Activated CD4-positive, CD25-positive, alpha-beta regulatory T cell (primary cell): ENCODE data around the gene NXPH3.
"Not testable (repeated sequence)": the region's sequence is repeated elsewhere in the genome, so short reads cannot be mapped to it uniquely, and the experiment has no call there.

ENCODE experiments used
- DNase-seq, 4 experiments: peaks; one replicate each; lab custom pipeline; 2025; lab: John Stamatoyannopoulos, UW

The NXPH3 gene

GRCh38 chr17:49575679-49576087, at the start of gene NXPH3:
TSS of gene NXPH3 (plus strand) at chr17:49575871. CDS start at chr17:49576220, 349 bp downstream.
- peak in 2 of 4 experiments; percentile 26 to 39 for DNase-seq

GRCh38 chr17:49527927-49528651, 47.6 kb upstream of the NXPH3 start:
- no peak for DNase-seq

GRCh38 chr17:49528966-49529365, 46.7 kb upstream of the NXPH3 start:
- DNase-seq, result no peak

GRCh38 chr17:49530118-49530517, 45.6 kb upstream of the NXPH3 start:
- DNase-seq, result no peak

- no peak for DNase-seq
Observed at GRCh38 chr17:49543860-49544259, 31.8 kb upstream of the NXPH3 start.

- DNase-seq, result no peak
Observed at GRCh38 chr17:49545007-49545660, 30.5 kb upstream of the NXPH3 start.

GRCh38 chr17:49545806-49546545, 29.7 kb upstream of the NXPH3 start:
- DNase-seq, result no peak

GRCh38 chr17:49546546-49547535, 28.8 kb upstream of the NXPH3 start:
- no peak for DNase-seq

- DNase-seq, result no peak
Observed at GRCh38 chr17:49547566-49547965, 28.1 kb upstream of the NXPH3 start.

- DNase-seq, result no peak
Observed at GRCh38 chr17:49548051-49548505, 27.6 kb upstream of the NXPH3 start.

- no peak for DNase-seq
Observed at GRCh38 chr17:49548506-49549310, 27.0 kb upstream of the NXPH3 start.

GRCh38 chr17:49549311-49549605, 26.4 kb upstream of the NXPH3 start:
- DNase-seq, result no peak

- DNase-seq, result no peak
Observed at GRCh38 chr17:49549691-49550678, 25.7 kb upstream of the NXPH3 start.

GRCh38 chr17:49550764-49551163, 24.9 kb upstream of the NXPH3 start:
- DNase-seq, result not testable (repeated sequence)

- DNase-seq, result no peak
Observed at GRCh38 chr17:49551221-49552069, 24.2 kb upstream of the NXPH3 start.

GRCh38 chr17:49552070-49552751, 23.5 kb upstream of the NXPH3 start:
- no peak for DNase-seq

- DNase-seq, result no peak
Observed at GRCh38 chr17:49553676-49554335, 21.9 kb upstream of the NXPH3 start.
